ENCODE data around the gene VASP.
"Not testable (repeated sequence)": the region's sequence is repeated elsewhere in the genome, so short reads cannot be mapped to it uniquely, and the experiment has no call there.

VASP gene

GRCh38 chr19:45497791-45498190 is 9.5 kb upstream of the VASP start:
- no peak for DNase-seq

GRCh38 chr19:45498411-45499195 is 8.7 kb upstream of the VASP start, which contains the start of gene PPM1N:
Gene PPM1N, plus strand, starts transcription at chr19:45498443. Its CDS starts 30 bp downstream, at chr19:45498473.
- DNase-seq = peak; percentile 60 to 66

- DNase-seq = peak; percentile 56 to 76
These were observed 7.8 kb upstream of the VASP start for GRCh38 chr19:45499196-45500180.

GRCh38 chr19:45500918-45501729 is 6.2 kb upstream of the VASP start:
- DNase-seq = no peak

GRCh38 chr19:45501730-45502014 is 5.6 kb upstream of the VASP start:
- DNase-seq = no peak

GRCh38 chr19:45502111-45502510 is 5.2 kb upstream of the VASP start:
- DNase-seq = no peak

GRCh38 chr19:45503909-45504308 is 3.4 kb upstream of the VASP start:
- DNase-seq = no peak

- DNase-seq = no peak
These were observed 1.9 kb upstream of the VASP start for GRCh38 chr19:45505151-45505995.

GRCh38 chr19:45505996-45506245 is 1.4 kb upstream of the VASP start:
- no peak for DNase-seq

- peak; percentile 100 for DNase-seq
These were observed 862 bp upstream of the VASP start for GRCh38 chr19:45506246-45506988.

GRCh38 chr19:45507872-45508416 is 665 bp downstream of the VASP start:
- no peak for DNase-seq

GRCh38 chr19:45508417-45508860 is 1.2 kb downstream of the VASP start:
- peak; percentile 53 to 63 for DNase-seq

- no peak for DNase-seq
These were observed 1.8 kb downstream of the VASP start for GRCh38 chr19:45508861-45509691.

GRCh38 chr19:45509692-45510015 is 2.4 kb downstream of the VASP start:
- DNase-seq = no peak

- not testable (repeated sequence) for DNase-seq
These were observed 3.1 kb downstream of the VASP start for GRCh38 chr19:45510352-45510751.

- DNase-seq = no peak
These were observed 3.8 kb downstream of the VASP start for GRCh38 chr19:45511074-45511473.

- no peak for DNase-seq
These were observed 5.7 kb downstream of the VASP start for GRCh38 chr19:45512881-45513483.

GRCh38 chr19:45514376-45515051 is 7.2 kb downstream of the VASP start:
- no peak for DNase-seq

GRCh38 chr19:45515081-45515624 is 7.9 kb downstream of the VASP start:
- peak in 1 of 2 experiments; percentile 42 for DNase-seq

All from stimulated activated CD4-positive, alpha-beta T cell treated with anti-CD3 and anti-CD28 coated beads, Interleukin-4, amount 100 ng/mL, for 4 hours (primary cell).